ENCODE data around the gene ATG16L1. TPM values are rescaled to one million over a fixed set of nuclear protein-coding genes. Genes with fewer than 3 reads are reported as not detected.

The ATG16L1 gene
- total RNA-seq, 1 experiment from 2014 or later, result 26.4 TPM

GRCh38 chr2:233226511-233227031 lies 24.9 kb upstream of the ATG16L1 start:
- DNase-seq (ENCODE audit: unreplicated experiment), result no peak
- peaks cover 9% of the 10 kb centered on the region for H3K27me3 Mint-ChIP-seq (ENCODE audit: insufficient read depth, unreplicated experiment)
- H3K9me3 Mint-ChIP-seq (ENCODE audit: unreplicated experiment), result no peaks in the 10 kb centered on the region
- POLR2A ChIA-PET, result no interaction called here
- no TSS peak for BruUV-seq (replicated peaks)
- CTCF ChIA-PET, result interaction anchor here (1.1 kb wide), 1 partner anchor 18 kb away, joined by 3 read pairs; no protein-coding TSS in a partner anchor
- H3K27ac Mint-ChIP-seq (ENCODE audit: low read depth, unreplicated experiment), result no peak overlapping the region
- H3K4me1 Mint-ChIP-seq (ENCODE audit: insufficient read depth, unreplicated experiment), result no peaks in the 10 kb centered on the region
- TF ChIP-seq CTCF (IDR thresholded peaks at IDR 0.05; ENCODE audit: unreplicated experiment), result no peak
- H3K36me3 Mint-ChIP-seq (ENCODE audit: insufficient read depth, unreplicated experiment), result no peaks in the 10 kb centered on the region
- no peak overlapping the region for H3K4me3 Mint-ChIP-seq (ENCODE audit: unreplicated experiment)
- intact Hi-C loops (cut with micrococcal nuclease), result no loop called here

- Mint-ChIP-seq H3K9me3 (ENCODE audit: unreplicated experiment) (no peaks in the 10 kb centered on the region), H3K27me3 (ENCODE audit: insufficient read depth, unreplicated experiment) (peaks cover 9% of the 10 kb centered on the region), H3K4me1 (ENCODE audit: insufficient read depth, unreplicated experiment) (no peaks in the 10 kb centered on the region), H3K36me3 (ENCODE audit: insufficient read depth, unreplicated experiment) (no peaks in the 10 kb centered on the region), H3K27ac (ENCODE audit: low read depth, unreplicated experiment) (no peak overlapping the region), H3K4me3 (ENCODE audit: unreplicated experiment) (no peak overlapping the region)
- no peak for DNase-seq (ENCODE audit: unreplicated experiment)
- intact Hi-C loops (cut with micrococcal nuclease), result no loop called here
- no peak for TF ChIP-seq CTCF (IDR thresholded peaks at IDR 0.05; ENCODE audit: unreplicated experiment)
- CTCF ChIA-PET, result interaction anchor here (0.7 to 1.1 kb wide), 2 partner anchors 14 to 17 kb away, joined by 3 to 5 read pairs; no protein-coding TSS in a partner anchor
- POLR2A ChIA-PET, result interaction anchor here (1.0 kb wide), 1 partner anchor 17 kb away, joined by 4 read pairs; no protein-coding TSS in a partner anchor
- BruUV-seq (replicated peaks), result no TSS peak
Measured at GRCh38 chr2:233227346-233227978, 24.0 kb upstream of the ATG16L1 start.

- peaks cover 9% of the 10 kb centered on the region for H3K27me3 Mint-ChIP-seq (ENCODE audit: insufficient read depth, unreplicated experiment)
Measured at GRCh38 chr2:233228376-233228775, 23.1 kb upstream of the ATG16L1 start.

More at GRCh38 chr2:233228376-233228775, 23.1 kb upstream of the ATG16L1 start:
- no peak overlapping the region for H3K27ac Mint-ChIP-seq (ENCODE audit: low read depth, unreplicated experiment)
- H3K4me3 Mint-ChIP-seq (ENCODE audit: unreplicated experiment), result no peak overlapping the region
- intact Hi-C loops (cut with micrococcal nuclease), result no loop called here
- H3K9me3 Mint-ChIP-seq (ENCODE audit: unreplicated experiment), result no peaks in the 10 kb centered on the region
- BruUV-seq (replicated peaks), result no TSS peak
- CTCF ChIA-PET, result interaction anchor here (0.7 kb wide), 1 partner anchor 13 kb away, joined by 5 read pairs; no protein-coding TSS in a partner anchor
- TF ChIP-seq CTCF (IDR thresholded peaks at IDR 0.05; ENCODE audit: unreplicated experiment), result no peak
- no peaks in the 10 kb centered on the region for H3K4me1 Mint-ChIP-seq (ENCODE audit: insufficient read depth, unreplicated experiment)
- DNase-seq (ENCODE audit: unreplicated experiment), result no peak
- H3K36me3 Mint-ChIP-seq (ENCODE audit: insufficient read depth, unreplicated experiment), result no peaks in the 10 kb centered on the region
- POLR2A ChIA-PET, result interaction anchor here (0.5 kb wide), 1 partner anchor 471 kb away, joined by 5 read pairs; no protein-coding TSS in a partner anchor

Data from MCF 10A (cell line).